Right atrium auricular region (tissue), 2 donors: Measurements from ENCODE around the gene NTRK1. TPM values are rescaled to one million over a fixed set of nuclear protein-coding genes. Genes with fewer than 3 reads are reported as not detected.

Experiments
- DNase-seq: peaks from one replicate; pipeline ENCODE4 v3.0.0-alpha.2; 2019; ENCODE audit warnings: low spot score
- H3K27ac ChIP-seq, 2 donors: fragments of 200-600 bp; sonication (generic); 1 replicate in 1 of 2; 2 replicates in 1 of 2; pipeline ENCODE4 v1.5.1; 2016 to 2019
- H3K27me3 ChIP-seq, 2 donors: fragments of 200-600 bp; sonication (generic); one replicate each; pipeline versions ENCODE4 v1.5.1 to v1.6.0; 2017 to 2019
- H3K36me3 ChIP-seq: fragments of 200-600 bp; sonication (generic); one replicate; pipeline ENCODE4 v1.5.1; 2016
- H3K4me1 ChIP-seq, 2 donors: fragments of 200-600 bp; sonication (generic); one replicate each; pipeline versions ENCODE4 v1.5.1 to v1.6.0; 2017 to 2019
- H3K4me3 ChIP-seq, 2 donors: fragments of 200-600 bp; sonication (generic); 1 replicate in 1 of 2; 2 replicates in 1 of 2; pipeline ENCODE4 v1.5.1; 2017 to 2019; ENCODE audit warnings: mild to moderate bottlenecking in 1 of 2, moderate library complexity in 1 of 2
- H3K9me3 ChIP-seq, 2 donors: fragments of 200-600 bp; sonication (generic); one replicate each; pipeline ENCODE4 v1.5.1; 2019
- CTCF ChIP-seq, 2 donors: fragments of 200-600 bp; sonication (generic); IDR thresholded peaks; one replicate each; pipeline ENCODE4 v1.5.1; 2019; ENCODE audit warnings: antibody characterized with exemption in 2 of 2
- total RNA-seq, 2 donors: library from RNA; depleted of rRNA; stranded (reverse); fragments of >200 nt; gene quantifications; one replicate each; pipeline ENCODE4 v1.1.0, GENCODE V29; 2016

The NTRK1 gene
- total RNA-seq, 2 donors from 2014 or later, result 0.43 to 1.7 TPM

- Histone ChIP-seq H3K4me1 (peaks cover 0 to 15% of the 10 kb centered on the region in 2 donors), H3K27ac (no peak overlapping the region), H3K9me3 (no peaks in the 10 kb centered on the region), H3K36me3 (no peaks in the 10 kb centered on the region), H3K4me3 (no peak overlapping the region), H3K27me3 (peaks cover 6 to 15% of the 10 kb centered on the region in 2 donors)
- no peak for TF ChIP-seq CTCF (IDR thresholded peaks at IDR 0.05)
- DNase-seq, result no peak
Observed at GRCh38 chr1:156864796-156865195, 4.1 kb downstream of the NTRK1 start.

- peaks cover 0 to 10% of the 10 kb centered on the region in 2 donors for H3K4me1 ChIP-seq
- no peaks in the 10 kb centered on the region for H3K9me3 ChIP-seq
- H3K27ac ChIP-seq, result no peak overlapping the region
- no peaks in the 10 kb centered on the region for H3K36me3 ChIP-seq
- peaks cover 6 to 15% of the 10 kb centered on the region in 2 donors for H3K27me3 ChIP-seq
- no peak for TF ChIP-seq CTCF (IDR thresholded peaks at IDR 0.05)
- DNase-seq, result no peak
- H3K4me3 ChIP-seq, result no peak overlapping the region
Observed at GRCh38 chr1:156865258-156865657, 4.6 kb downstream of the NTRK1 start.

- no peak overlapping the region for H3K27ac ChIP-seq
- H3K4me3 ChIP-seq, result no peak overlapping the region
- TF ChIP-seq CTCF (IDR thresholded peaks at IDR 0.05), result no peak
- peaks cover 6 to 9% of the 10 kb centered on the region in 2 donors for H3K27me3 ChIP-seq
- no peak for DNase-seq
- H3K36me3 ChIP-seq, result no peaks in the 10 kb centered on the region
- no peaks in the 10 kb centered on the region for H3K9me3 ChIP-seq
- peaks cover 0 to 4% of the 10 kb centered on the region in 2 donors for H3K4me1 ChIP-seq
Observed at GRCh38 chr1:156865865-156866248, 5.2 kb downstream of the NTRK1 start.

GRCh38 chr1:156866249-156866909 is 5.7 kb downstream of the NTRK1 start:
- no peak for DNase-seq
- no peaks in the 10 kb centered on the region for H3K36me3 ChIP-seq
- no peak overlapping the region for H3K4me3 ChIP-seq
- no peak for TF ChIP-seq CTCF (IDR thresholded peaks at IDR 0.05)
- H3K27me3 ChIP-seq, result peaks cover under 1 to 4% of the 10 kb centered on the region in 2 donors
- no peaks in the 10 kb centered on the region for H3K4me1 ChIP-seq
- no peak overlapping the region for H3K27ac ChIP-seq
- no peaks in the 10 kb centered on the region for H3K9me3 ChIP-seq

- no peak for DNase-seq
- no peak for TF ChIP-seq CTCF (IDR thresholded peaks at IDR 0.05)
- H3K4me3 ChIP-seq, result no peak overlapping the region
- no peaks in the 10 kb centered on the region for H3K9me3 ChIP-seq
- no peak overlapping the region for H3K27ac ChIP-seq
- H3K27me3 ChIP-seq, result no peaks in the 10 kb centered on the region
- H3K4me1 ChIP-seq, result no peaks in the 10 kb centered on the region
- H3K36me3 ChIP-seq, result no peaks in the 10 kb centered on the region
Observed at GRCh38 chr1:156868341-156868740, 7.7 kb downstream of the NTRK1 start.

GRCh38 chr1:156869455-156869854 is 8.8 kb downstream of the NTRK1 start:
- Histone ChIP-seq H3K4me1 (no peaks in the 10 kb centered on the region), H3K36me3 (no peaks in the 10 kb centered on the region), H3K9me3 (no peaks in the 10 kb centered on the region), H3K4me3 (no peak overlapping the region), H3K27me3 (no peaks in the 10 kb centered on the region), H3K27ac (no peak overlapping the region)
- no peak for TF ChIP-seq CTCF (IDR thresholded peaks at IDR 0.05)
- no peak for DNase-seq
